MM.1S (cell line): ENCODE measurements around the gene PRUNE2.
"Not testable (repeated sequence)": the region's sequence is repeated elsewhere in the genome, so short reads cannot be mapped to it uniquely, and the experiment has no call there.

Experiments
- DNase-seq: peaks from one replicate; pipeline ENCODE4 v3.0.0-alpha.2; 2015
- H2AFZ ChIP-seq: fragments of 300-600 bp; sonication (generic); 2 replicates; pipeline ENCODE4 v1.6.0; 2016; ENCODE audit warnings: antibody characterized with exemption, low read length
- H3F3A ChIP-seq: fragments of 300-600 bp; sonication (generic); 2 replicates; pipeline ENCODE4 v1.6.1; 2016; ENCODE audit warnings: mild to moderate bottlenecking, antibody characterized with exemption, low read length, moderate library complexity, mixed read lengths; ENCODE audit not compliant: insufficient read depth
- H3K27ac ChIP-seq: fragments of 300-600 bp; sonication (generic); 2 replicates; pipeline ENCODE4 v1.5.1; 2016; ENCODE audit warnings: mild to moderate bottlenecking, low read length
- H3K27me3 ChIP-seq: fragments of 300-600 bp; sonication (generic); replicated peaks from 2 replicates; pipeline ENCODE4 v1.6.0; 2016; ENCODE audit warnings: low read length; ENCODE audit not compliant: insufficient read depth
- H3K36me3 ChIP-seq: fragments of 300-600 bp; sonication (generic); replicated peaks from 2 replicates; pipeline ENCODE4 v1.6.1; 2016; ENCODE audit warnings: mild to moderate bottlenecking, low read length, mixed read lengths; ENCODE audit not compliant: insufficient read depth
- H3K4me1 ChIP-seq: fragments of 300-600 bp; sonication (generic); 2 replicates; pipeline ENCODE4 v1.6.1; 2016; ENCODE audit warnings: low read length, mixed read lengths
- H3K4me2 ChIP-seq: fragments of 300-600 bp; sonication (generic); 2 replicates; pipeline ENCODE4 v1.6.0; 2016; ENCODE audit warnings: low read depth, low read length
- H3K4me3 ChIP-seq: fragments of 300-600 bp; sonication (generic); 2 replicates; pipeline ENCODE4 v1.5.1; 2016; ENCODE audit warnings: low read length, mixed read lengths
- H3K79me2 ChIP-seq: fragments of 300-600 bp; sonication (generic); 2 replicates; pipeline ENCODE4 v1.6.1; 2016; ENCODE audit warnings: mixed run types, low read length, mixed read lengths
- H3K9ac ChIP-seq: fragments of 300-600 bp; sonication (generic); 2 replicates; pipeline ENCODE4 v1.6.1; 2016; ENCODE audit warnings: low read length, mixed read lengths
- H3K9me2 ChIP-seq: fragments of 300-600 bp; sonication (generic); replicated peaks from 2 replicates; pipeline ENCODE4 v1.6.1; 2016; ENCODE audit warnings: mild to moderate bottlenecking, low read length, mixed read lengths; ENCODE audit not compliant: insufficient read depth
- H3K9me3 ChIP-seq: fragments of 300-600 bp; sonication (generic); replicated peaks from 2 replicates; pipeline ENCODE4 v1.6.1; 2016; ENCODE audit warnings: mild to moderate bottlenecking, low read length, mixed read lengths; ENCODE audit not compliant: insufficient read depth
- H4K20me1 ChIP-seq: fragments of 300-600 bp; sonication (generic); 2 replicates; pipeline ENCODE4 v1.6.1; 2016; ENCODE audit warnings: mild to moderate bottlenecking, low read length, moderate library complexity, mixed read lengths; ENCODE audit not compliant: insufficient read depth
- CTCF ChIP-seq: fragments of 300-600 bp; sonication (generic); IDR thresholded peaks from 2 replicates; pipeline ENCODE4 v1.5.1; 2016; ENCODE audit warnings: antibody characterized with exemption, low read length, mixed read lengths
- EZH2 ChIP-seq: fragments of 300-600 bp; sonication (generic); optimal IDR thresholded peaks from 2 replicates; pipeline ENCODE3; 2017; ENCODE audit warnings: low read depth, mild to moderate bottlenecking, antibody characterized with exemption, low read length, mixed read lengths
- EZH2phosphoT487 ChIP-seq: fragments of 300-600 bp; sonication (generic); IDR thresholded peaks from 2 replicates; pipeline ENCODE4 v1.6.1; 2018; ENCODE audit warnings: antibody characterized with exemption, low read length

Gene PRUNE2

GRCh38 chr9:76667521-76667957 is 238.4 kb downstream of the PRUNE2 start:
- no peak for DNase-seq
- no peaks in the 10 kb centered on the region for H4K20me1 ChIP-seq
- no peaks in the 10 kb centered on the region for H3K79me2 ChIP-seq
- H3K27ac ChIP-seq: no peak overlapping the region
- no peaks in the 10 kb centered on the region for H3K9me2 ChIP-seq
- TF ChIP-seq EZH2 (no peak), CTCF (no peak), EZH2phosphoT487 (no peak)
- H2AFZ ChIP-seq: no peak overlapping the region
- H3K36me3 ChIP-seq: no peaks in the 10 kb centered on the region
- no peaks in the 10 kb centered on the region for H3K4me1 ChIP-seq
- H3K9ac ChIP-seq: no peak overlapping the region
- no peaks in the 10 kb centered on the region for H3K9me3 ChIP-seq
- no peaks in the 10 kb centered on the region for H3F3A ChIP-seq
- no peaks in the 10 kb centered on the region for H3K27me3 ChIP-seq
- H3K4me3 ChIP-seq: no peak overlapping the region
- no peak overlapping the region for H3K4me2 ChIP-seq

- H3F3A ChIP-seq, H3K79me2 ChIP-seq, H3K4me1 ChIP-seq, H3K4me2 ChIP-seq, H2AFZ ChIP-seq, H3K9me3 ChIP-seq, DNase-seq, H3K27ac ChIP-seq, H3K27me3 ChIP-seq, H3K4me3 ChIP-seq, H3K9me2 ChIP-seq, H3K9ac ChIP-seq, H3K36me3 ChIP-seq, H4K20me1 ChIP-seq: not testable (repeated sequence)
- TF ChIP-seq CTCF: peak; percentile 26
These were observed 239.9 kb downstream of the PRUNE2 start for GRCh38 chr9:76665966-76666365.

- Histone ChIP-seq H3K27me3 (no peaks in the 10 kb centered on the region), H3K4me1 (no peaks in the 10 kb centered on the region), H2AFZ (no peak overlapping the region), H3K9me3 (no peaks in the 10 kb centered on the region), H3K4me3 (no peak overlapping the region), H3K27ac (no peak overlapping the region), H3K79me2 (no peaks in the 10 kb centered on the region), H3K9ac (no peak overlapping the region), H3F3A (no peaks in the 10 kb centered on the region), H3K9me2 (no peaks in the 10 kb centered on the region), H4K20me1 (no peaks in the 10 kb centered on the region), H3K36me3 (no peaks in the 10 kb centered on the region), H3K4me2 (no peak overlapping the region)
- DNase-seq: no peak
- TF ChIP-seq EZH2phosphoT487 (no peak), EZH2 (no peak), CTCF (no peak)
These were observed 240.5 kb downstream of the PRUNE2 start for GRCh38 chr9:76665458-76665857.

GRCh38 chr9:76664120-76664519 is 241.8 kb downstream of the PRUNE2 start:
- H3K36me3 ChIP-seq: no peaks in the 10 kb centered on the region

More at GRCh38 chr9:76664120-76664519, 241.8 kb downstream of the PRUNE2 start:
- no peaks in the 10 kb centered on the region for H3K9me2 ChIP-seq
- H4K20me1 ChIP-seq: no peaks in the 10 kb centered on the region
- H3K79me2 ChIP-seq: no peaks in the 10 kb centered on the region
- H3K4me3 ChIP-seq: no peak overlapping the region
- H3K9me3 ChIP-seq: no peaks in the 10 kb centered on the region
- no peak overlapping the region for H3K9ac ChIP-seq
- no peak overlapping the region for H3K4me2 ChIP-seq
- TF ChIP-seq CTCF (no peak), EZH2phosphoT487 (no peak), EZH2 (no peak)
- H3F3A ChIP-seq: no peaks in the 10 kb centered on the region
- H3K27ac ChIP-seq: no peak overlapping the region
- H3K27me3 ChIP-seq: no peaks in the 10 kb centered on the region
- H2AFZ ChIP-seq: no peak overlapping the region
- no peak for DNase-seq
- H3K4me1 ChIP-seq: no peaks in the 10 kb centered on the region
